Breast epithelium (tissue), 3 donors: ENCODE data around the gene TRIM63.

Experiments used
- POLR2A ChIP-seq: fragments of 450-650 bp; IDR thresholded peaks from one replicate; pipeline ENCODE4 v1.6.1; 2016; ENCODE audit warnings: antibody characterized with exemption, mild to moderate bottlenecking, moderate library complexity
- TF ChIP-seq, protein P1 (sequence below), 3 donors: fragments of 450-650 bp; IDR thresholded peaks; one replicate each; pipeline ENCODE4 v1.5.1; 2016 to 2017; ENCODE audit warnings: antibody characterized with exemption in 3 of 3, mild to moderate bottlenecking in 3 of 3, moderate library complexity in 3 of 3

DNA sequence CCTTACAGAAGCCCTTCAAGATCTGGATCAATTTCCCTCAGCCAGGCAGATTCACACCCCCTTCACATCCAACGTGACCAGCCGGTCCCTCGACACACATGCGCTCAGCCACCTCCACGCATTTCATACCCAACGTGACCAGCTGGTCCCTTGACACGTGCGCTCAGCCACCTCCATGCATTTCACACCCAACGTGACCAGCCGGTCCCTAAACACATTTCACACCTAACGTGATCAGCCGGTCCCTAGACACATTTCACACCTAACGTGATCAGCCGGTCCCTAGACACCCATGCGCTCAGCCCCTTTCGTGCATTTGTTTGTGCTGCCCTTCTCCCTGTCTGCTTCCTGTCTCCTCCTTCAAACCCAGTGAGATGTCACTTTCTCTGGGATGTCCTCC lies 60.7 kb downstream of the TRIM63 start:
- TF ChIP-seq, protein P1, sequence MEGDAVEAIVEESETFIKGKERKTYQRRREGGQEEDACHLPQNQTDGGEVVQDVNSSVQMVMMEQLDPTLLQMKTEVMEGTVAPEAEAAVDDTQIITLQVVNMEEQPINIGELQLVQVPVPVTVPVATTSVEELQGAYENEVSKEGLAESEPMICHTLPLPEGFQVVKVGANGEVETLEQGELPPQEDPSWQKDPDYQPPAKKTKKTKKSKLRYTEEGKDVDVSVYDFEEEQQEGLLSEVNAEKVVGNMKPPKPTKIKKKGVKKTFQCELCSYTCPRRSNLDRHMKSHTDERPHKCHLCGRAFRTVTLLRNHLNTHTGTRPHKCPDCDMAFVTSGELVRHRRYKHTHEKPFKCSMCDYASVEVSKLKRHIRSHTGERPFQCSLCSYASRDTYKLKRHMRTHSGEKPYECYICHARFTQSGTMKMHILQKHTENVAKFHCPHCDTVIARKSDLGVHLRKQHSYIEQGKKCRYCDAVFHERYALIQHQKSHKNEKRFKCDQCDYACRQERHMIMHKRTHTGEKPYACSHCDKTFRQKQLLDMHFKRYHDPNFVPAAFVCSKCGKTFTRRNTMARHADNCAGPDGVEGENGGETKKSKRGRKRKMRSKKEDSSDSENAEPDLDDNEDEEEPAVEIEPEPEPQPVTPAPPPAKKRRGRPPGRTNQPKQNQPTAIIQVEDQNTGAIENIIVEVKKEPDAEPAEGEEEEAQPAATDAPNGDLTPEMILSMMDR (IDR thresholded peaks at IDR 0.05): no peak
- no peak for TF ChIP-seq POLR2A
